HCT116 (cell line): ENCODE data around the gene SHANK3. TPM values are rescaled to one million over a fixed set of nuclear protein-coding genes. Genes with fewer than 3 reads are reported as not detected.

ENCODE experiments used
- ATAC-seq: fragments of 200-7000 bp; cut with Tn5 transposase; 2 replicates; pipeline ENCODE4 v1.9.1; 2020; ENCODE audit warnings: mild to moderate bottlenecking, moderate library complexity
- BruUV-seq: library from RNA; stranded (reverse); fragments of 400-500 nt; replicated peaks from 2 replicates; lab custom pipeline; 2021; lab: Mats Ljungman, UMichigan
- CTCF ChIA-PET: fragments of 300-600 bp; sonication (Branson Sonifier 250); formaldehyde crosslinking; loops from one replicate; lab custom pipeline; 2021; ENCODE audit warnings: antibody characterized with exemption; lab: Charles Lee
- POLR2A ChIA-PET: fragments of 300-600, 350-600 bp; sonication (Branson Sonifier 250); formaldehyde crosslinking; loops from one replicate; lab custom pipeline; 2021; ENCODE audit warnings: antibody characterized with exemption; lab: Charles Lee
- RAD21 ChIA-PET, 2 experiments: fragments of 300-600 bp; sonication (Branson Sonifier 250); formaldehyde crosslinking; loops; one replicate each; lab custom pipeline; 2023; ENCODE audit warnings: low total read pairs in 2 of 2; ENCODE audit not compliant: uncharacterized antibody in 2 of 2, unreplicated experiment in 2 of 2, low non-redundant PET in 1 of 2; lab: Charles Lee
- DNase-seq: peaks from one replicate; pipeline ENCODE4 v3.0.0-alpha.2; 2010; ENCODE audit warnings: low read depth, low spot score
- H2AFZ ChIP-seq: fragments of 200-600 bp; shearing (Covaris generic), sonication (generic); 2 replicates; pipeline ENCODE4 v1.6.1; 2017; ENCODE audit warnings: low read depth, mixed run types, mixed read lengths, antibody characterized with exemption, low read length; ENCODE audit not compliant: poor library complexity, severe bottlenecking
- H3K27ac ChIP-seq: 2 replicates; pipeline ENCODE4 v1.5.1; 2012; ENCODE audit warnings: low read depth, low read length
- H3K27me3 ChIP-seq: fragments of 200-600 bp; sonication (generic); 2 replicates; pipeline ENCODE4 v1.6.1; 2016; ENCODE audit warnings: mixed run types, low read length, mixed read lengths; ENCODE audit not compliant: insufficient read depth
- H3K36me3 ChIP-seq, 2 experiments: fragments of 200-500 bp in 1 of 2; fragments of 200-600 bp in 1 of 2; sonication (Bioruptor generic) in 1 of 2; sonication (generic) in 1 of 2; 2 replicates each; pipeline versions ENCODE4 v1.5.1 to v1.6.1; 2014 to 2016; ENCODE audit warnings: low read length in 2 of 2, inconsistent platforms in 1 of 2, mixed read lengths in 1 of 2, mixed run types in 1 of 2; ENCODE audit not compliant: insufficient read depth in 2 of 2, control insufficient read depth in 1 of 2
- H3K4me1 ChIP-seq, 2 experiments: fragments of 200-600 bp in 1 of 2; sonication (generic) in 1 of 2; 2 replicates each; pipeline versions ENCODE4 v1.5.1 to v1.6.1; 2012 to 2017; ENCODE audit warnings: low read length in 2 of 2, inconsistent platforms in 1 of 2, mild to moderate bottlenecking in 1 of 2, mixed read lengths in 1 of 2, mixed run types in 1 of 2, moderate library complexity in 1 of 2; ENCODE audit not compliant: insufficient read depth in 2 of 2, control insufficient read depth in 1 of 2
- H3K4me2 ChIP-seq: fragments of 200-600 bp; sonication (generic); 2 replicates; pipeline ENCODE4 v1.6.1; 2017; ENCODE audit warnings: mixed run types, low read length, mixed read lengths
- H3K4me3 ChIP-seq, 2 experiments: fragments of 200-600 bp in 1 of 2; sonication (generic) in 1 of 2; replicated peaks in 1 of 2; 2 replicates each; pipeline ENCODE4 v1.5.1; 2011 to 2016; ENCODE audit warnings: low read length in 2 of 2, control low read depth in 1 of 2, low read depth in 1 of 2, mild to moderate bottlenecking in 1 of 2, mixed read lengths in 1 of 2, mixed run types in 1 of 2
- H3K79me2 ChIP-seq: fragments of 200-600 bp; sonication (generic); 2 replicates; pipeline ENCODE4 v1.6.1; 2017; ENCODE audit warnings: mild to moderate bottlenecking, mixed run types, low read length, moderate library complexity, mixed read lengths; ENCODE audit not compliant: insufficient read depth
- H3K9ac ChIP-seq: fragments of 200-600 bp; sonication (generic); 2 replicates; pipeline ENCODE4 v1.6.1; 2016; ENCODE audit warnings: low read length, mixed read lengths
- H3K9me2 ChIP-seq: fragments of 200-600 bp; sonication (generic), shearing (Covaris generic); 2 replicates; pipeline ENCODE4 v1.6.1; 2017; ENCODE audit warnings: mixed run types, mild to moderate bottlenecking, moderate library complexity; ENCODE audit not compliant: insufficient read depth
- H3K9me3 ChIP-seq, 2 experiments: fragments of 200-500 bp in 1 of 2; fragments of 200-600 bp in 1 of 2; sonication (Bioruptor generic) in 1 of 2; sonication (generic) in 1 of 2; 2 replicates each; pipeline ENCODE4 v1.6.1; 2014 to 2017; ENCODE audit warnings: low read length in 2 of 2, mixed read lengths in 2 of 2, inconsistent platforms in 1 of 2, low read depth in 1 of 2, mild to moderate bottlenecking in 1 of 2, mixed run types in 1 of 2, moderate library complexity in 1 of 2; ENCODE audit not compliant: control insufficient read depth in 1 of 2, insufficient read depth in 1 of 2
- H4K20me1 ChIP-seq: fragments of 200-600 bp; sonication (generic), shearing (Covaris generic); 2 replicates; pipeline ENCODE4 v1.6.1; 2017; ENCODE audit warnings: mixed run types, mild to moderate bottlenecking, moderate library complexity; ENCODE audit not compliant: insufficient read depth
- CBX3 ChIP-seq: IDR thresholded peaks from 2 replicates; pipeline ENCODE4 v1.6.1; 2012; ENCODE audit warnings: low read depth
- CEBPB ChIP-seq: IDR thresholded peaks from 2 replicates; pipeline ENCODE4 v1.6.1; 2012; ENCODE audit warnings: low read depth
- CTCF ChIP-seq, 3 experiments: fragments of 200-600 bp in 1 of 3; sonication (generic) in 1 of 3; IDR thresholded peaks in 2 of 3; conservative IDR thresholded peaks in 1 of 3; 2 replicates each; pipeline ENCODE4 v1.5.1; 2012 to 2017; ENCODE audit warnings: low read depth in 2 of 3, low read length in 2 of 3, antibody characterized with exemption in 1 of 3, borderline replicate concordance in 1 of 3, control low read depth in 1 of 3, mild to moderate bottlenecking in 1 of 3, mixed read lengths in 1 of 3, mixed run types in 1 of 3, moderate library complexity in 1 of 3; ENCODE audit not compliant: insufficient read depth in 1 of 3
- EGR1 ChIP-seq: IDR thresholded peaks from 2 replicates; pipeline ENCODE4 v1.6.1; 2012; ENCODE audit warnings: low read depth
- ELF1 ChIP-seq: IDR thresholded peaks from 2 replicates; pipeline ENCODE4 v1.6.1; 2012; ENCODE audit warnings: low read depth, borderline replicate concordance
- EZH2 ChIP-seq: fragments of 200-600 bp; sonication (generic); IDR thresholded peaks from 2 replicates; pipeline ENCODE4 v1.6.1; 2017; ENCODE audit warnings: antibody characterized with exemption, mixed run types
- FOSL1 ChIP-seq: IDR thresholded peaks from 2 replicates; pipeline ENCODE4 v1.6.1; 2012; ENCODE audit warnings: low read depth
- POLR2A ChIP-seq: IDR thresholded peaks from 2 replicates; pipeline ENCODE4 v1.7.0; 2011; ENCODE audit warnings: borderline replicate concordance; ENCODE audit not compliant: insufficient read depth, insufficient read length; ENCODE audit errors: extremely low read depth
- POLR2AphosphoS5 ChIP-seq: IDR thresholded peaks from 2 replicates; pipeline ENCODE4 v1.6.1; 2011; ENCODE audit warnings: mild to moderate bottlenecking, low read depth, low read length, moderate library complexity
- RAD21 ChIP-seq: IDR thresholded peaks from 2 replicates; pipeline ENCODE4 v1.6.1; 2012; ENCODE audit warnings: low read depth, mild to moderate bottlenecking
- SIN3A ChIP-seq: IDR thresholded peaks from 2 replicates; pipeline ENCODE4 v1.6.1; 2012; ENCODE audit warnings: low read depth
- SRF ChIP-seq: IDR thresholded peaks from 2 replicates; pipeline ENCODE4 v1.6.1; 2012; ENCODE audit warnings: low read depth
- YY1 ChIP-seq: IDR thresholded peaks from 2 replicates; pipeline ENCODE4 v1.6.1; 2011; ENCODE audit warnings: low read length, low read depth, moderate library complexity, mild to moderate bottlenecking; ENCODE audit not compliant: insufficient replicate concordance; ENCODE audit errors: extremely low read depth
- ZBTB33 ChIP-seq: IDR thresholded peaks from 2 replicates; pipeline ENCODE4 v1.6.1; 2011; ENCODE audit warnings: mild to moderate bottlenecking, low read length, moderate library complexity; ENCODE audit not compliant: insufficient replicate concordance; ENCODE audit errors: extremely low read depth
- ZFX ChIP-seq: fragments of 450-650 bp; IDR thresholded peaks from 2 replicates; pipeline ENCODE4 v1.6.1; 2017
- ZNF274 ChIP-seq: fragments of 200-500 bp; sonication (Bioruptor generic); IDR thresholded peaks from 2 replicates; pipeline ENCODE4 v1.6.1; 2014; ENCODE audit warnings: mild to moderate bottlenecking, low read depth, low read length, inconsistent platforms
- intact Hi-C: fragments of 100-400 bp; cut with micrococcal nuclease; formaldehyde crosslinking; loops from 2 replicates; pipeline ENCODE4 v1.10.0; 2022
- total RNA-seq: library from RNA; stranded (reverse); gene quantifications from one replicate; pipeline ENCODE4 v1.2.1, GENCODE V29; 2021; ENCODE audit not compliant: unreplicated experiment
- TF ChIP-seq, protein P1 (sequence below): IDR thresholded peaks from 2 replicates; pipeline ENCODE4 v1.6.1; 2012
- TF ChIP-seq, protein P2 (sequence below): IDR thresholded peaks from 2 replicates; pipeline ENCODE4 v1.6.1; 2012
- TF ChIP-seq, protein P3 (sequence below): IDR thresholded peaks from 2 replicates; pipeline ENCODE4 v1.6.1; 2012; ENCODE audit warnings: low read depth

Gene SHANK3
- total RNA-seq, 1 experiment from 2014 or later: 16.0 TPM

GRCh38 chr22:50713571-50714056 is 41.0 kb downstream of the SHANK3 start:
- intact Hi-C loops: no loop called here
- CTCF ChIA-PET: no interaction called here
- no peaks in the 10 kb centered on the region for H4K20me1 ChIP-seq

More at GRCh38 chr22:50713571-50714056, 41.0 kb downstream of the SHANK3 start:
- RAD21 ChIA-PET: no interaction called here
- Histone ChIP-seq H3K79me2 (no peaks in the 10 kb centered on the region), H3K36me3 (no peaks in the 10 kb centered on the region; a peak in 1 of 4 replicates), H3K4me2 (no peak overlapping the region), H3K9ac (no peak overlapping the region), H3K27me3 (no peaks in the 10 kb centered on the region), H2AFZ (no peak overlapping the region), H3K9me2 (no peaks in the 10 kb centered on the region), H3K4me1 (no peaks in the 10 kb centered on the region), H3K27ac (no peak overlapping the region), H3K9me3 (no peaks in the 10 kb centered on the region), H3K4me3 (no peak overlapping the region)
- BruUV-seq: no TSS peak
- DNase-seq (no peak), ATAC-seq (no peak)
- POLR2A ChIA-PET: no interaction called here
- TF ChIP-seq EZH2 (no peak), EGR1 (no peak), ZNF274 (no peak), YY1 (no peak), ELF1 (no peak), FOSL1 (no peak), SRF (no peak), ZBTB33 (no peak), SIN3A (no peak), POLR2A (no peak), CTCF (IDR thresholded peaks at IDR 0.05 in 2 of 3, conservative IDR thresholded peaks at IDR 0.05 in 1 of 3; ENCODE audit: borderline replicate concordance in 1 of 3, insufficient read depth in 1 of 3, low read depth in 2 of 3, low read length in 2 of 3) (no peak), CEBPB (no peak), ZFX (no peak), CBX3 (no peak), RAD21 (no peak), POLR2AphosphoS5 (no peak)
- TF ChIP-seq, protein P1, sequence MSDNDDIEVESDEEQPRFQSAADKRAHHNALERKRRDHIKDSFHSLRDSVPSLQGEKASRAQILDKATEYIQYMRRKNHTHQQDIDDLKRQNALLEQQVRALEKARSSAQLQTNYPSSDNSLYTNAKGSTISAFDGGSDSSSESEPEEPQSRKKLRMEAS: no peak
- TF ChIP-seq, protein P2, sequence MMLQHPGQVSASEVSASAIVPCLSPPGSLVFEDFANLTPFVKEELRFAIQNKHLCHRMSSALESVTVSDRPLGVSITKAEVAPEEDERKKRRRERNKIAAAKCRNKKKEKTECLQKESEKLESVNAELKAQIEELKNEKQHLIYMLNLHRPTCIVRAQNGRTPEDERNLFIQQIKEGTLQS: no peak
- TF ChIP-seq, protein P3, sequence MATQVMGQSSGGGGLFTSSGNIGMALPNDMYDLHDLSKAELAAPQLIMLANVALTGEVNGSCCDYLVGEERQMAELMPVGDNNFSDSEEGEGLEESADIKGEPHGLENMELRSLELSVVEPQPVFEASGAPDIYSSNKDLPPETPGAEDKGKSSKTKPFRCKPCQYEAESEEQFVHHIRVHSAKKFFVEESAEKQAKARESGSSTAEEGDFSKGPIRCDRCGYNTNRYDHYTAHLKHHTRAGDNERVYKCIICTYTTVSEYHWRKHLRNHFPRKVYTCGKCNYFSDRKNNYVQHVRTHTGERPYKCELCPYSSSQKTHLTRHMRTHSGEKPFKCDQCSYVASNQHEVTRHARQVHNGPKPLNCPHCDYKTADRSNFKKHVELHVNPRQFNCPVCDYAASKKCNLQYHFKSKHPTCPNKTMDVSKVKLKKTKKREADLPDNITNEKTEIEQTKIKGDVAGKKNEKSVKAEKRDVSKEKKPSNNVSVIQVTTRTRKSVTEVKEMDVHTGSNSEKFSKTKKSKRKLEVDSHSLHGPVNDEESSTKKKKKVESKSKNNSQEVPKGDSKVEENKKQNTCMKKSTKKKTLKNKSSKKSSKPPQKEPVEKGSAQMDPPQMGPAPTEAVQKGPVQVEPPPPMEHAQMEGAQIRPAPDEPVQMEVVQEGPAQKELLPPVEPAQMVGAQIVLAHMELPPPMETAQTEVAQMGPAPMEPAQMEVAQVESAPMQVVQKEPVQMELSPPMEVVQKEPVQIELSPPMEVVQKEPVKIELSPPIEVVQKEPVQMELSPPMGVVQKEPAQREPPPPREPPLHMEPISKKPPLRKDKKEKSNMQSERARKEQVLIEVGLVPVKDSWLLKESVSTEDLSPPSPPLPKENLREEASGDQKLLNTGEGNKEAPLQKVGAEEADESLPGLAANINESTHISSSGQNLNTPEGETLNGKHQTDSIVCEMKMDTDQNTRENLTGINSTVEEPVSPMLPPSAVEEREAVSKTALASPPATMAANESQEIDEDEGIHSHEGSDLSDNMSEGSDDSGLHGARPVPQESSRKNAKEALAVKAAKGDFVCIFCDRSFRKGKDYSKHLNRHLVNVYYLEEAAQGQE: no peak
